NCI-H2107 (cell line): ENCODE data around the gene PGS1.
"Not testable (repeated sequence)": the region's sequence is repeated elsewhere in the genome, so short reads cannot be mapped to it uniquely, and the experiment has no call there.

Experiments
- DNase-seq: peaks from one replicate; lab custom pipeline; 2025; lab: John Stamatoyannopoulos, UW

PGS1 gene, protein sequence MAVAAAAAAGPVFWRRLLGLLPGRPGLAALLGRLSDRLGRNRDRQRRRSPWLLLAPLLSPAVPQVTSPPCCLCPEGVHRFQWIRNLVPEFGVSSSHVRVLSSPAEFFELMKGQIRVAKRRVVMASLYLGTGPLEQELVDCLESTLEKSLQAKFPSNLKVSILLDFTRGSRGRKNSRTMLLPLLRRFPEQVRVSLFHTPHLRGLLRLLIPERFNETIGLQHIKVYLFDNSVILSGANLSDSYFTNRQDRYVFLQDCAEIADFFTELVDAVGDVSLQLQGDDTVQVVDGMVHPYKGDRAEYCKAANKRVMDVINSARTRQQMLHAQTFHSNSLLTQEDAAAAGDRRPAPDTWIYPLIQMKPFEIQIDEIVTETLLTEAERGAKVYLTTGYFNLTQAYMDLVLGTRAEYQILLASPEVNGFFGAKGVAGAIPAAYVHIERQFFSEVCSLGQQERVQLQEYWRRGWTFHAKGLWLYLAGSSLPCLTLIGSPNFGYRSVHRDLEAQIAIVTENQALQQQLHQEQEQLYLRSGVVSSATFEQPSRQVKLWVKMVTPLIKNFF

DNA sequence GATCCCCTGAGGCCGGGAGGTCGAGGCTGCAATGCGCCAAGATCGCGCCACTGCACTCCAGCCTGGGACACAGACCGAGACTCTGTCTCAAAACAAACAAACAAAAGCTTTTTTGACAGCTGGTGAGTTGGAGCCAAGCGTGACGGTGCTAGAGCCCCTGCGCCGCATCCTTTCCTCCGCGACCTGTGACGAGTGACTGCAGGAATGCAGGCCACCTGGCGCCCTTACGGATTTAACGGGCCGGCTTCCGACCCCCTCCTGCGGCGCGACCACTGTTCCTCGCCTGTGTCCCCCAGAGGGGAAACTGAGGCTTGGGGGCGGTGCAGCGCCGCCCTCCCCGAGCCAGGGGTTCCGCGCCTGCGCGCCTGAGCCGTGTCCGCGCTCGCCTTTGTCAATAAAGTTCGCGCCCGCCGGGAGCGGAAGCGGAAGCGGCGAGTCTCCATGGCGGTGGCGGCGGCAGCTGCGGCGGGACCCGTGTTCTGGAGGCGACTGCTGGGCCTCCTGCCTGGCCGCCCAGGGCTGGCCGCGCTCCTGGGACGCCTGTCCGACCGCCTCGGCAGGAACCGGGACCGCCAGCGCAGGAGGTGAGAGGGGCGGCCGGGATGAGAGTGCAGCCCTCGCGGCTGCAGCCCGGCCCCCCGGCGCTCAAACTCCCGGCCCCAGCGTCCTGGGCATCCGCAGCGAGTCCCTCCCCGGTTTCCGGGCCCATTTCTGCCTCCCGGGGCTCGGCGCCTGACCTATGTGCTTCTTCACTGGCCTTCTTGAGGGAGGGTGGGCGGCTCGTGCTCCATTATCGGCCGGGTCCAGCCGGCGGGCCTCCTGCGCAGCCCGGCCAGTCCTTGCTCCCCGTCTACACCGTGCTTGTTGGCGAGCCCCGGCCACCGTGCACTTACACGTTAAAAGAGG is at the start of gene PGS1:
Gene PGS1 (plus strand): TSS at position 425 of the 906 bp plus-strand sequence. CDS start 17 bp downstream, at position 442.
- DNase-seq, result no peak

DNA sequence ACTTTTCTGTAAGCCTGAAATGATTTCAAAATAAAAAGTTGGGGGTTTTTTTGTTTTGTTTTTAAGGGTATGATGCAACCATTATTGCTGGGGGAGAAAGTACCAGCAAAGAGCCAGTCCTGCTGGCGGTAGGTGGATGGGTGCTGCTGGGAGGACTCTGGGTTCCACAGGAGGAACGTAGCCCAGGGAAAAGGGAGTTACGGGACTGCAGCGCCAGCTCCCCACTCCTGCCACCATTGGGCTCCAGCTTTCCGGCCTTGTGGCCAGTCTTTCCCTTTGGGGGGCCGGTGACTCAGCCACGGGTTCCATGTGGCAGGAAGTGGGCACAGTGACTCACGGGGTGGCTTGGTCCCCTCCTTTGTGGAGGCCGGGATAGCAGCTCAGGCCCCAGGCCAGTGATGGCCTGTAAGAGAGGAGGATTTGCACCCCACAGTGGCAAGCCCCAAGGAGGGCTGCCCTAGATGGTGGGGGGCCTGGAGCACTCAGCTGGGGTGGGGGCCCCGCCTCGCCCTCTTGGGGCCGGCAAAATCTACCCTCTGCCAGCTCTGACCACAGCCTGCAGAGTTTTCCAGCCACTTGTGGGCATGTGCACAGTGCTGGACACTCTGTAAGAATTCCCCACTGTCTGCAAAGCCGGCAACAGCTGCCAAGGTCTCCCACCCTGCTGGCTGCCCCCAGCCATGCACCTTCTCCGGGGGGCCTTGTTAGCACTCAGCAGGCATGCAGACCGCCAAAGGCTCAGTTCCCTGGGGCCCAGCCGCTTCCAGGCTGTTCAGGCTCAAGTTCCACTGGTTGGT is 49.0 kb upstream of the PGS1 start:
- no peak for DNase-seq

DNA sequence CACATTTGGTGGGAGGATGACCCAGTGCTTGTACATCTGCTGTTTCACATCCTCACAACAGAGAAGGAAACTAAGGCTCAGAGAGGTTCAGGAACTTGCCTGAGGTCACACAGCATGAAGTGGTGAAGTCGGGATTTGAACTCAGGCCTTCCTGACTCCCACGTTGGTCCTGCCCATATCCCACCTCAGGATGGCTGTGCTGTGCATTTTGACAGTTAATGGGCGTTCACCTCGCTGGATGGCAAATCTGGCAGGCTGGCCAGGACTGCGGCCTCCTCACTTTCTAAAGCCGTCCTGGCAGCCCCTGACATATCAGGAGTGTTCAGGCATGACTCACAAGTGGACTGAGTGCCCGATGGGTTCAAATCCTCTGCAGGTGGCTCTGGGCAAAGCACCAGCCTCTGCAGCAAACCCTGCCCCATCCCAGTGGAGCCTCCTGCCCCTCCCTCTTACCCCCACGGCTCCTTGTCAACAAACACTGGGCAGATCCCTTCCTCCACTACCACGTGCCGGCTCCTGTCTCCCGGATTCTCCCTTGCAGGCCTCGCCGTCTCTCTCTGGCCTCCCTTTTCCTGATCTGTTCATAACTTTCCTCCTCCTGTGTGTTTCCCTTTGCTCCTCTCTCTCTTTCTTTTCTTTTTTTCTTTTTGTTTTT is 47.8 kb upstream of the PGS1 start:
- no peak for DNase-seq

DNA sequence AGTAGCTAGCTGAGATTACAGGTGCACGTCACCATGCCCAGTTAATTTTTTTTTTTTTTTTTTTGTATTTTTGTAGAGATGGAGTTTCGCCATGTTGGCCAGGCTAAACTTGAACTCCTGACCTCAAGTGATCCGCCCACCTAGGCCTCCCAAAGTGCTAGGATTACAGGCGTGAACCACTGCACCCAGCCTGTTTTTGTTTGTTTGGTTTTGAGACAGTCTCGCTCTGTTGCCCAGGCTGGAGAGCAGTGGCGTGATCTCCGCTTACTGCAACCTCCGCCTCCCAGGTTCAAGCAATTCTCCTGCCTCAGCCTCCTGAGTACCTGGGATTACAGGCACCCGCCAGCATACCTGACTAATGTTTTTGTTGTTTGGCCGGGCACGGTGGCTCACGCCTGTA is 47.1 kb upstream of the PGS1 start:
- DNase-seq, result not testable (repeated sequence)

DNA sequence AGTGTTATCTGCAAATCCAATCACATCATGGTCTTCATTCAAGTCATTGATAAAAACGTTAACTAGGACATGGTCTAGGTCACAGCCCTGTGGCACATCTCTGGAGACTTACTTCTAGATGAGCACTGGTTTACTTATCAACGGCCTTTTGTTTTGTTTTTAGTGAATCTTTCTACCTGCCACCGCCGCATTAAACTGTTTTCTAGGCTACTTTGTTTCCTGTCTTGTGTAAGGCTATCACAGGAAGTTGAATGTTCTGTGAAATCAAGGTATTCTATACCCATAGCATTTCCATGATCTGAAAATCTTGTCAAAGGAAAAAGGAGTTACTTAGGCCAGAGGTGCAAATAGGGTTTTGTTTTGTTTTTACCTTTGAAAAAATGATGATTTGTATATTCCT is 45.5 kb upstream of the PGS1 start:
- no peak for DNase-seq

DNA sequence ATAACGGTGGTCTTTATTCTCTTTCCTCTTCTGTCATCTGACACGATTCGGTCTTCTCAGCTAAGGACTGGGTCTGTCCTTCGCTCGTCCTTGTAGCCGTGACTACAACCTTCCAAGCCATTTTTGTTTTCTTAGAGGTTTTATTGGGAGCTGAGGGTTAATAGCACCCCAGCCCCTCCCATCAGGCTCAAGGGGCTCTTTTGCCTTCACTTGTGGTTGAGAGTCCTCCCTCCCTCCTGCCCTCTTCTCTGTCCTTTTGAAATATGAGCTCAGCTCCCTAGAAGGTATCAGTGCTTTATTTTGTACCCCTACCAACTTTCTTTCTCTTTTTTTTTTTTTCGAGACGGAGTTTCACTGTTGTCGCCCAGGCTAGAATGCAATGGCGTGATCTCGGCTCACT is 43.2 kb upstream of the PGS1 start:
- DNase-seq, result no peak

DNA sequence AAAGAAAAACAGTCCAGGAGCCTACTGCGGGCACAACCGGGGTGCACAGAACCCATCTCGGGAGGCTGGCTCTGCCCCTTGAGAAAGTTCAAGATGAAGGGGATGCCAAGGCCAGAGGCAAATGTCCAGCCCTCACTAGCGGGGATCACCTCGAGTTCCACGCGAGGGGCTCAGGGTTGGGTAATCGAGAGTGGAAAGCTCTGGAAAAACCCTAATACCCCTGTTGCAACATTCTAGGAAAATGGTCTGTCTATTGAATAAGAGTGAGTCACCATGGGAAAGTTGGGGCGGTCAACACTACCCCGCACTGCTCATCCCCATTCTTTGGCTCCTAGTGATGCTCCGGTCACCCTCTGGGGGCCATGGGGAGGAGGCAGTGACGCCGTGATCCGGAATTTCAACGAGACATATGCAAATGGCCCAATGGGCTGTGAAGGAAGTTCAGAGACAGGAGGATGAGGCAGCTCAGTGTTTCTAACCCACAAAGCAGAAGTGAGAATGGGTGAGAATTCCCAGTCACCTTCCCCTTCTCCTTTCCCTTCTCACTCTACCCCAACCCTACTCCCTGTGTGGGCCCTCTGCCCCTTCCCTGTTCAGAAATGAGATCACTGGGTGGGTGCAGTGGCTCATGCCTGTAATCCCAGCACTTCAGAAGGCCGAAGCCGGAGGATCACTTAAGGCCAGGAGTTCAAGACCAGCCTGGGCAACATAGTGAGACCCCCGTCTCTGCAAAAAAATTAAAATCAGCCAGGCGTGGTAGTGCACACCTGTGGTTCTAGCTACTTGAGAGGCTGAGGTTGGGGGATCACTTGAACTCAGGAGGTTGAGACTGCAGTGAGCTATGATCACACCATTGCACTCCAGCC is 41.0 kb upstream of the PGS1 start:
- no peak for DNase-seq

DNA sequence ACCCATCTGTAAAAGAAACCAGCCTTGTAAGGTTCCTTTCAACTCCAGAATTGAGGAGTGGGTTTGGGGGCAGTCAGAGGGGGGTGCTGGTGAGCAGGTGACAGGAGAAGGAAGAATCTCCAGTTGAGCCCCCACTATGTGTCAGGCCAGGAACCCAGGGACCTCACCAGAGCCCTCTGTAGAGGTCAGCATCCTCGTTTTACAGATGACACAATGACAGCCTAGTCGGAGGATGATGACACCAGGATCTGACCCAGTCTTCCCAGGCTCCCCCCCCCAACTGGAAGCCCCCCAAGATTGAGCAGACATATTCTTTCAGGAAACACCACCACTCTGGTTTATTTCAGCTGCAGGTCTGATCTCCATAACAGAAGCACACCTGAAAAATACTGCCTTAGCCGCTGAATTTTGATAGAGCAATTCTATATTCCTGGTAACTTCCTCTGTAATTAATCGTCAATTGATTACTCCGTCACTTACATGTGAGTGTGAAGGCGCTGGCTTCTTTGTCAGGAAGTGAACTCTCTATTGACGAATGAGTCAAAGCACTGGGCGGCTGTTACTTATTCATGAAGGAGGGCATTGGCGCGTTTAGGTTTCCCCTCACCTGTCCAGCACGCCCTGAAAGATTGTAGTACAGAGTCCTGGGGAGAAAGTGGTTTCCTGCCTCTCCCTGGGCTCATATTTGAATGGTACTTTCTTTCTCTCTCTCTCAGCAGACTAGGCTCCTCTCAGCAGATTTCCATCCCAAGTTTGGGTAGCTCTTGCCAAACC is 39.8 kb upstream of the PGS1 start:
- no peak for DNase-seq

DNA sequence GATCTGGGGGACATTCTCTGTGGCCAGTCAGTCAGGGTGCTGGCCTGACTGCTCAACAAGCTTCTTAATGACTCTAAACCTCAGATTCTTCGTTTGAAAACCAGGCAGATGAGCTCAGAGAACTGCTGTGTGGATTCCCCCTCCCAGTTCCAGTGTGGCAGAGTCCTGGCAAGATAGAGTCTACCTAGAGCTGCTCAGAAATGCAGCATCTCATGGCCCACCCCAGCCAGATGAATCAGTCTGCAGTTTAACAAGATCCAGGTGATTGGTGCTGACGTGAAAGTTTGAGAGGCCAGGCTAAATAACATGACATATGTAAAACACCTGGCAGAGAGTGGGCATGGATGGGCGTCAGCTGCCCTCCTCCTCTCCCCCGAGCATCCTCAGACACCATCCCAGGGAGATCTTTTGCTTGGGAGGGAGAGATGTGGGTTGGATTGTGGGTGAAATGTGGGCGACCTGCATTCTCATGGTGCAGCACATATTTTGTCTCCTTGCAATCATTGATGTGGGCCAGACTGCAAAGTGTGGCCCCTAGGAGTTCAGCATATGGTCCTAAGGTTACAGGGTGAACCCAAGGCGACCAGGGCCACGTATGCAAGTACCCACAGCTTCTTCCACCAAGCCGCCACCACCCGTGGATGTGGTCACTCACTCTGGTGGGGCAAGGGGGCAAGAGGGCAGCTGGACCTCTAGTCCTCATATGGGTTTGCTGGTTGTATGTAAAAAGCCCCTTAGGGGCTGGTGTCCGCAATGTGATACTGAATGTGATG is 38.1 kb upstream of the PGS1 start:
- DNase-seq, result no peak

DNA sequence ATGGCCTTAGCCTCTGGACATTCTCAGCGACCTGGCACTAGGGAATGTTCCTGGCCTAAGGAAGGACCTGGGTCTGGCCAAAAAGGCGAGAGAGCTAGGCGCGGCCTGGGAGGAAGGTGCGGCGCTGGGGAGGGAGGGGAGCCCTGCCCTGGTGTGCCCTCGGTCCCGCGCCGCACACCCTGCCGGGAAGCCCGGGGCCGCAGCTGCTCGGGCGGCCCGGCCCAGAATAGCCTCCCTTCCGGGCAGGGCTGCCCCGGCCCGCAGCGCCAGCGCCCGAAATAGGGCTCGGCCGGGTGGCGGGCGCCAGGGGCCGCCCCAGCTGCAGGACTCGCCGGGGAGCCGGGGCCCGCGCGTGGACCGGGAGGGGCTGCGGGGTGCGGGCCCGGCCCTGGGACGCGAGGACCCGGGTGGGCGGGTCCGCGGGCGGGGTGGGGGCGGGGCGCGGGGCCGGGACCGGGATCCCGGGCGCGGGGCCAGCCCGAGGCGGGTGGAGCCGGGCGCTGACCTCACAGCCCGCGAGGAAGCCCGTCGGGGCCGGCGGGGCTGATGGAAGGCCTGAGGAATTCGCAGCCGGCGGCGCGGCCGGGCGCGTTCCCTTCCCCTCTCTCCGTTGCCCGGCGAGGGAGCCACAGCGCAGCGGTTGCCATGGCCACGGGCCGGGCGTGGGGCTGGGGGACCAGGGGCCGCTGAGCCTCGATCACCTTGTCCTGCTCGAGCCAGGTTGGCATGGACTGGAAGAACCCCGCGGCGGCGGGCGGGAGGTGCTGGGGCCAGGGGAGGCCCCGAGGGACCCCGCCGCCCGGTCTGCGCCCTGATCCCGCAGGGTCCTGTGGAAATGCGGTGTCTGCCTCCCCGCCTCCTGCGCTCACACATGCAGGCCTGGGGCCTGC is 36.6 kb upstream of the PGS1 start:
- DNase-seq, result no peak

DNA sequence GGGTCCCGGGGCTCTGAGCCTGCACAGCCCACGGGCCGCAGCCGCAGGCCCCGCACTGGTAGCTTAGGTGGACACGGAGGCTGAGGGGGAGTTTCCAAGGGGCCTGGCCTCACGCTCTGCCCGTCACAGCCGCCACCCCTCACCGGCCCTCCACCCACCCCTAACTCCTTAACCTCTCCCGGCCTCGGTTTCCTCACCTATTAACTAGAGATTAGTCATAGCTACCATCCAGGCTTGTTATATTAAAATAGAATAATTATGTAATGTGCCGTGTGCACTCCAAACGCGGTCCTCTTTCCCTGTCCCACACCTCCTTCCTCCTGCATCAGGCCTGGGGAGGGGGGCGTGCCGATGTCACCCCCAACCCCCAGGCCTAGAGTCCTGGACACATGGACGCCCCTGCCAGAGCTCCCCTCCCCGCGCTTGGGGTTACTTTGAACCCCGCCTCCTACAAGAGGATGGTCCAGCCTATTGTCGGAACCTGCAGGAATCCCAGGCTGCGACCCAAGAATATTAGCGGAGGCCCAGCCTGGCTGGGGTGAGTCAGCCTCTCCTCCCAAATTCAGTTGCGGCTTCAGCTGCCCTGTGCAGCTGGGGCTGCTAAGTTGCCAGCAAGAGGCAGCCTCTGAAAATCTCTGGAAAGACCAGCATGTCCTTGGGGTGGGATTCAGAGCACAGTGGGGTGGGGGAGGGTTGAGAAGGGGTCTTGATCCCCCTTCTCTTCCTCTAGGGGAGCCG is 35.8 kb upstream of the PGS1 start:
- DNase-seq, result no peak

DNA sequence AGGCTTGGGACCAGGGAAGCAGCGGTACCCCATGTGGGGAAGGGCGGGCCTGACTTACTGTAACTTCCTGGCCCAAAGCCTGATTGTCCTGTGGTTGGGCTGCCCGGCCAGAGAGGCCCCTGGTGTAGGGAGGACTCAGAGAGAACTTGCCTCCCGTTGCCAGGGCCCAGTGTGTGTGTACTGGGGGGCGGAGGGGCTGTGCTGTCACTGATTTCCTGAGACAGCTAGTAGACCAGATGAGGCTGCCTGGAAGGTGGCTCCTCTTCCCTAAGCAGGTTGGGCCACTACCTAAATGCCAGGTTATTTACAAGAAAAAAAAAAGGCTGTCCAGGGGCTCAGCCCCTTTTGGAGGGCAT is 35.3 kb upstream of the PGS1 start:
- DNase-seq, result no peak

DNA sequence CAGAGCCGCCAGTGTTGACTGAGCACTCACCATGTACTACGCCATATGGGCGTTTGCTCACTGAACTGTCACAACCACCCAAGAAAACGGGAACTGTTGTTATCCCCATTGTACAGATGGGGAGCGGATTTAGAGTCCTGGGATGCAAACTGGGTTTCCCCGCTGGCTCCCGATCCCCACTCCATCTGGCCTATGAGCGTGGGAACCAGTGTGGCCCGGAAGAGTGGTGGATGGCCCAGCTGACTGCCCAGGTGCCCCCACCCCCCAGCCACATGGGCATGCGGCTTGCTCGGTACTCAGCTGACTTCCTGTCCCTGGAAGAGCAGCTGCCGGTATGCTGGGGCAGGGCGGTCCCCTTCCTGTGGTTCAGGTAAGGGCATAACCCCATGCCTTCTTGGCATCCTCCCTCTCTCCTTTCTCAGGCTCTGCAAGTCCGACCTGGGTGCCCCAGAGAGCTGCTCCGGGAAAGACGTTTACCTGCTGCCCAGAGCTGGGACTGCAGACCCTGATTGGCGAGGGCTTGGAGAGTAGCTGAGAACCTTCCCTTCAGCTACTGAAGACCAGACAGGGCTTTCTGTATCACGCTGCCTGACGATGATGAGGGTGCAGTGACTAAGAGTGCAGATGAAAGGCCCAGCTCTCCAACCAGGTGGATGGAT is 34.8 kb upstream of the PGS1 start:
- DNase-seq, result no peak

DNA sequence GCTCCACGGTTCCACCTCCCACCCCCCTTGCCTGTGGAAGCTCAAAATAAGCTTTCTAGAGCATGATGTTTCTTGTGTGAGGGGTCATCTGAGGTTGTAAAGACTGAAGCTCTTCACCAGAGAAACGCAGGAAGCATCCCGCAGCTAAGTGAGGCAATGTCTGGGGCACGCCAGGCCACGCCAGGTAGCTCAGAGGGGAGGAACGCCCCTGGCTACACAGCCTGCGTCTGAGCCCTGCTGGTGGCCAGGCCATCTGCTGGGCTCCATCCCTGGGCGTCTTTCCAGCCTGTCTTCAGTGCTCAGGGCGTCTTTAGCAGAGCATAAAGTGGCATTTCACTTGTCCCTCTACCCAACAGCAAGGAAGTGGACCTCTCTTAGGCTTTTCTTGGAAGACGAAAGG is 33.8 kb upstream of the PGS1 start:
- DNase-seq, result no peak

DNA sequence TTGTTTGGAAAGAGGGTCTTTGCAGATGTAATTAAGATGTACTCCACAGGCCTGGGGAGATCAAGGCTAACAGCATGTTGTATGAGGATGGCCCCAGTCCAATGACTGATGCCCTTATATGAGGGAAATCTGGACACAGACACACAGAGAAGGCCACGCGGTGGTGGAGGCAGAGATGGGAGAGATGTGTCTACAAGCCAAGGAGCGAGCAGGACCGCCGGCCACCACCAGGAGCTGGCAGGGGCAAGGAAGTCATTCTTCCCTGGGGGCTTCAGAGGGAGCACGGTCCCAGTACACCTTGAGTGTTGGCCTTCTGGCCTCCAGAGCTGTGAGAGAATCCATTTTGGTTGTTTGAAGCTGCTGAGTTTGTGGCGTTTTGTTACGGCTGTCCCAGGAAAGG is 33.3 kb upstream of the PGS1 start:
- no peak for DNase-seq

DNA sequence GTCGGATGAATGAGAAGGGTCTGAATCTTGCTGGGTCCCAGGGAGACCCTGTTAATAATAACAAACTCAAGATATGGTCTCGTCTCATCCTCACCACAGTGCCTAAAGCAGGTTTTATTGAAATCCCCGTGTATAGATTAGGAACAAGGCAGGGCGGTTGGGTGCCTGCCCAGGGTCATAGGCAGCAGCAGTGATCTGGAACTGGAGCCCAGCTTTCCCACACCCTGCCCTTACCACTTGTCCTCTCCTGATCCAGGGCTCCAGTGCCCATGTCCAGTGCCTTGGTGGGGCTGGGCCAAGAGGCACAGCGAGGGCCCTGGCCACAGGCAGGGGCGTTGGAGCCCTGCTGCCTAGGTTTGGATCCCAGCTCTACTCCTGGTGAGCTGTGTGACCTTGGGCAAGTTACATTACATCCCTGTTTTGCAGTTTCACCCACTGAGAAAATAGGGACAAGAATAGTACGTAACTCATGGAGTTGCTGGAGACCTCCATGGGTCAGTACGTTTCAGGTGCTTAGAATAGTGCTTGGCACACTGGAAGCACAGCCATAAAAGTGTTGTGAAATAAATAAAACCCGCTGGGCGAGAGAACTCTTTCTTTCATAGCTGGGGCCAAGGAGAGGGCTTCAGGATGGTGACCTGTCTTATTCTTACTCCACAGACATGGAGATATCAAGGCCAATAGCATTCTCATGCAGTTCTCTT is 32.5 kb upstream of the PGS1 start:
- no peak for DNase-seq
